ENCODE measurements around the gene DYNLT2B.
"Not testable (repeated sequence)": the region's sequence is repeated elsewhere in the genome, so short reads cannot be mapped to it uniquely, and the experiment has no call there.

The DYNLT2B gene

DNA sequence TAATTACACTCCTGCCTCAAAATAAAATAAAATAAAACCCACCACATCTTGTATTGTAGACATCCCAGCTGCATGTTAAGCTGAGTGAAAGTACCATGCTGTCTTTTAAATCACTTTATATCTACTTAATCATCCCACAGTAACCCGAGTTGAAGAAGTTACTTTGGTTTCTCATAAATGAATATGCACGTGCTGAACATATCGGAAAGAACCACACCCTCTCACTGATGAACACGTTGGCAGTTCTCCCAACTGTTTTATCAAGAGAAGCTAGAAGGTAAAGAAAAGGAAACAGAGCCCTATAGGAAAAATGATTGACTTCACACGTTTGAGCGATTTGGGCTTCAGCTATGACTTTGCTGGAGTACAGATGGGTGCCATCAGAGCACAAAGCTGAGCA, 36.1 kb upstream of the DYNLT2B start:
- TF ChIP-seq, protein P1, sequence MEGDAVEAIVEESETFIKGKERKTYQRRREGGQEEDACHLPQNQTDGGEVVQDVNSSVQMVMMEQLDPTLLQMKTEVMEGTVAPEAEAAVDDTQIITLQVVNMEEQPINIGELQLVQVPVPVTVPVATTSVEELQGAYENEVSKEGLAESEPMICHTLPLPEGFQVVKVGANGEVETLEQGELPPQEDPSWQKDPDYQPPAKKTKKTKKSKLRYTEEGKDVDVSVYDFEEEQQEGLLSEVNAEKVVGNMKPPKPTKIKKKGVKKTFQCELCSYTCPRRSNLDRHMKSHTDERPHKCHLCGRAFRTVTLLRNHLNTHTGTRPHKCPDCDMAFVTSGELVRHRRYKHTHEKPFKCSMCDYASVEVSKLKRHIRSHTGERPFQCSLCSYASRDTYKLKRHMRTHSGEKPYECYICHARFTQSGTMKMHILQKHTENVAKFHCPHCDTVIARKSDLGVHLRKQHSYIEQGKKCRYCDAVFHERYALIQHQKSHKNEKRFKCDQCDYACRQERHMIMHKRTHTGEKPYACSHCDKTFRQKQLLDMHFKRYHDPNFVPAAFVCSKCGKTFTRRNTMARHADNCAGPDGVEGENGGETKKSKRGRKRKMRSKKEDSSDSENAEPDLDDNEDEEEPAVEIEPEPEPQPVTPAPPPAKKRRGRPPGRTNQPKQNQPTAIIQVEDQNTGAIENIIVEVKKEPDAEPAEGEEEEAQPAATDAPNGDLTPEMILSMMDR (IDR thresholded peaks at IDR 0.05; ENCODE audit: borderline replicate concordance, insufficient read depth, low read depth, low read length) = no peak
- no peak overlapping the region for H3K4me3 ChIP-seq (ENCODE audit: low read depth, low read length)

DNA sequence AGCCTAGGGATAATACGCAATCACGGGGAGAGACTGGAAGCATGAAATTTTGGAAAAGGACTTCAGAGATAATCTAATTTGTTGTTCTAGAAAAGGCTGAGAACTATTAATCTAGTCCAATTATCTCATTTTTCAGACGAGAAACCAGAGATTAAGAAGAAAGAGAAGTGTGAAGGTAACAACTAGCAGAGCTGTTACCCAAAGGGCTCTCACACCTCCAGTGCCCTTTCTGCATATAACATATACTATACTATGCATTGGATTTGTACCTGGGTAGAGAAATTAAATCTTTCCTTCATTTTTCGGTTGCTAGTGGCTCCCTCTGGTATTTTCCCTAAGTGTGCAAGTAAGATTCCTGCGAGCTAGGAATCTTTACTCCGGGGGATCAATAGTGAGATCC, 33.5 kb upstream of the DYNLT2B start:
- TF ChIP-seq, protein P1 (IDR thresholded peaks at IDR 0.05; ENCODE audit: borderline replicate concordance, insufficient read depth, low read depth, low read length) = no peak
- H3K4me3 ChIP-seq (ENCODE audit: low read depth, low read length) = no peak overlapping the region

DNA sequence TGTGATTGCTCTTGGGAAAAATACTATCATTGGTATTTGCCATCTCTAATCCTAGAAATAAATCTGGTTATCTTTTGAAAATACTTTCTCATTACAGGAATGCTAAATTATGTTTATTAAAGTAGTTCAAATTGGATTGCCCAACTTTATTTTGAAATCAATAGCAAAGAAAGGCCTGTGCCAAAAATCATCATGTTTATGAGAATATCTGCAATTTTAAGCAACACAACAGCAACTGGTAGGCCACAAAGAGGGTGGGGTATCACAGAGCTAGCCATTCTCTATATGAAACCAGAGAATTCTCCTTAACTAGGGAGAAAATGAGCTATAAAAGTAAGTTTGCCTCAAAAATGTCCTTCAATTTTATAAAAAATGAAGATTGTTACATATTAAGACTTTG, 32.0 kb upstream of the DYNLT2B start:
- no peak overlapping the region for H3K4me3 ChIP-seq (ENCODE audit: low read depth, low read length)
- TF ChIP-seq, protein P1 (IDR thresholded peaks at IDR 0.05; ENCODE audit: borderline replicate concordance, insufficient read depth, low read depth, low read length) = no peak

DNA sequence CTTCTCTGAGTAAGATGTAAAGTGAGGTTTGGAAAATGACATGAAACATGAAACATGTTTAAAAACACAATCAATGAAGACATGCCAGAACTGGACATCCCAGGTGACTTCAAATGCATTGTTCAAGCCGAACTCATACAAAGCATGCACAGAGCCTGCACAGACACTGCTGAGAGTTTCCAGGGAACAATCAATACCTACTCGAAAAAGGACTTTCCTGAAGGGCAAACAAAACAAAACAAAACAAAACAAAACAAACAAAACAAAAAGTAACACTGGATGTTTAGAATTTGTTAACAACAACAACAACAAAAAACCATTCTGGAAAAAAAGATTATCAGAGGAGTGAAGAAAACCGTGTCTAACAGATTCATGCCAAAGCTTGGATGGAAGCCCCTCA, 30.7 kb upstream of the DYNLT2B start:
- TF ChIP-seq, protein P1 (IDR thresholded peaks at IDR 0.05; ENCODE audit: borderline replicate concordance, insufficient read depth, low read depth, low read length) = no peak
- H3K4me3 ChIP-seq (ENCODE audit: low read depth, low read length) = no peak overlapping the region

DNA sequence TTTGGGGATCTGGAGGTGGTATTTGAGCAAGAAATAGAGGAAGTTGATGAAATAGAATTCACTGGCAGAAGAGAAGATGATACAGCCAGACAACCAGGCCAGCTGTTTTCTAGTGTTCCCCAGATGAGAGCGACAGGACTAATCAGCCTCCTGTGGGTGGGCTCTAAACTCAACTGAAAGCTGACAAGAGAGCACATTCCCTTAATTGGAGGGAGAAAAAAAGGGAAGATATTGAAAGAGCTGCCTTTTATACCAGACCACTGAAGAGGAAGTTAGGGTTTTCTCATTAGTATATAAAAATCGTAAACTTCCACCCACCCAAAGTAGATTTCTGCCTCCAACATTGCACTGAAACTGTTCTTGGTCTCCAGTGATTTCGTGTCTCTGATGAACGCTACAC, 26.6 kb upstream of the DYNLT2B start:
- TF ChIP-seq, protein P1 (IDR thresholded peaks at IDR 0.05; ENCODE audit: borderline replicate concordance, insufficient read depth, low read depth, low read length) = no peak
- H3K4me3 ChIP-seq (ENCODE audit: low read depth, low read length) = no peak overlapping the region

DNA sequence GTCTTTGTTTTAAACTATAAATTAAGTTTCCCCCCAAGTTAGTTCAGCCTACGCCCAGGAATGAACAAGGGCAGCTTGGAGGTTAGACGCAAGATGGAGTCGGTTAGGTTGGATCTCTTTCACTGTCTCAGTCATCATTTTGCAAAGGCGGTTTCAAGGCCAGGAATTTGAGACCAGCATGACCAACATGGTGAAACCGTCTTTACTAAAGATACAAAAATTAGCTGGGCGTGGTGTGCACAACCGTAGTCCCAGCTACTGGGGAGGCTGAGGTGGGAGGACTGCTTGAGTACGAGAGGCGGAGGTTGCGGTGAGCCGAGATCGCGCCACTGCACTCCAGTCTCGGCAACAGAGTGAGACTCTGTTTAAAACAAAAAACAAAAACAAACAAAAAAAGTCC, 25.9 kb upstream of the DYNLT2B start:
- not testable (repeated sequence) for H3K4me3 ChIP-seq (ENCODE audit: low read depth, low read length)

DNA sequence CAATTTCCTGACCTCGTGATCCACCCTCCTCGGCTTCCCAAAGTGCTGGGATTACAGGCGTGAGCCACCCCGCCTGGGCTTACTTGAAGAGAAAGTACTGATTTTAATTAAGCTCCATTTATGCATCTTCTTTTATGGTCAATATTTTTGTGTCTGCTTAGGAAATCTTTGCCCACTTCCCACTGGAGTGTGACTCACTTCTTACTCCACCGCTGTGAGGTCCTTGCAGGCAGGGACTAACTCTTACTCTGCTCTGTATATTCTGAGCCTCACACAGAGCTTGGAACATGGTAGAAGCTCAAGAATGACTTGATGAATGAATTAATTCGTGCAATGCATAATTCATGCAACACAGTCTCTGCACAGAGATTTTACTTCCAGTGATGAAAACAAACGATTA, 23.1 kb upstream of the DYNLT2B start:
- H3K4me3 ChIP-seq (ENCODE audit: low read depth, low read length) = no peak overlapping the region
- TF ChIP-seq, protein P1 (IDR thresholded peaks at IDR 0.05; ENCODE audit: borderline replicate concordance, insufficient read depth, low read depth, low read length) = no peak

DNA sequence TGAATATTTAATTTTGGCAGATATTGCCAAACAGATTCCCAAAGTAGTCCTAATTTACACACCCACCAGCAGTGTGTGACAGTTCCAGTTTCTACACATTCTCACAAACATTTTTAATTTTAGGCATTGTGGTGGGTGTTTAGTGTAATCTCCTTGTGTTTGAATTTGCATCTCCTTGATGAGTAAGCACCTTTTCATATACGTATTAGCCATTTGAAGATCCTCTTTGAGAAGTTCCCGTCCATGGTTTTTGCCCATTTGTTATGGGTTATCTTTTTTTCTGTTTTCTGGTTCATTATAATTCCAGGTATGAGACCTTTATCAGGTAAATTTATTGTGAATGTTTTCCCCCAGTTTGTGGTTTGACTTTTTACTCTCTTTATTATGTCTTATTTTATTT, 22.4 kb upstream of the DYNLT2B start:
- H3K4me3 ChIP-seq (ENCODE audit: low read depth, low read length) = no peak overlapping the region
- TF ChIP-seq, protein P1 (IDR thresholded peaks at IDR 0.05; ENCODE audit: borderline replicate concordance, insufficient read depth, low read depth, low read length) = no peak
